SK-N-SH treated with all-trans-retinoic acid at 6 μM for 48 hours (cell line): ENCODE measurements around the gene GPBP1L1.

ENCODE experiments used
- ATAC-seq: fragments of 200-7000 bp; cut with Tn5 transposase; 3 replicates; pipeline ENCODE4 v1.9.1; 2020; ENCODE audit warnings: mild to moderate bottlenecking, moderate library complexity
- ARNTL ChIP-seq: fragments of 450-650 bp; formaldehyde crosslinking; IDR thresholded peaks from 2 replicates; pipeline ENCODE4 v1.5.0; 2020; ENCODE audit warnings: low read depth, mild to moderate bottlenecking, moderate library complexity, borderline replicate concordance
- BACH2 ChIP-seq: fragments of 250-450 bp; sonication (Bioruptor Pico); IDR thresholded peaks from 2 replicates; pipeline ENCODE4 v1.9.0; 2021; ENCODE audit warnings: mild to moderate bottlenecking, borderline replicate concordance
- CREB5 ChIP-seq: fragments of 250-450 bp; sonication (Bioruptor Pico); IDR thresholded peaks from 2 replicates; pipeline ENCODE4 v1.5.1; 2020; ENCODE audit warnings: low read depth, mild to moderate bottlenecking, moderate library complexity
- CSDC2 ChIP-seq: fragments of 250-450 bp; sonication (Bioruptor Pico); IDR thresholded peaks from 2 replicates; pipeline ENCODE4 v1.5.0; 2020; ENCODE audit warnings: mild to moderate bottlenecking, moderate library complexity
- CSRNP3 ChIP-seq: fragments of 250-450 bp; sonication (Bioruptor Pico); IDR thresholded peaks from 2 replicates; pipeline ENCODE4 v1.5.1; 2021; ENCODE audit warnings: mild to moderate bottlenecking, moderate library complexity
- ESRRG ChIP-seq: fragments of 250-450 bp; sonication (Bioruptor Pico); IDR thresholded peaks from 2 replicates; pipeline ENCODE4 v1.6.1; 2021; ENCODE audit warnings: mild to moderate bottlenecking
- GLIS3 ChIP-seq: fragments of 250-450 bp; sonication (Bioruptor Pico); IDR thresholded peaks from 2 replicates; pipeline ENCODE4 v1.5.0; 2020; ENCODE audit warnings: mild to moderate bottlenecking, moderate library complexity
- ISL1 ChIP-seq: fragments of 250-450 bp; sonication (Bioruptor Pico); IDR thresholded peaks from 2 replicates; pipeline ENCODE4 v2.1.2; 2022; ENCODE audit warnings: mild to moderate bottlenecking, moderate library complexity
- OSR1 ChIP-seq: fragments of 250-450 bp; sonication (Bioruptor Pico); IDR thresholded peaks from 2 replicates; pipeline ENCODE4 v1.8.0; 2022; ENCODE audit warnings: moderate library complexity, mild to moderate bottlenecking, inconsistent platforms
- PATZ1 ChIP-seq: fragments of 250-450 bp; sonication (Bioruptor Pico); IDR thresholded peaks from 2 replicates; pipeline ENCODE4 v1.8.0; 2020; ENCODE audit warnings: mild to moderate bottlenecking, moderate library complexity, borderline replicate concordance
- POU6F1 ChIP-seq: fragments of 250-450 bp; sonication (Bioruptor Pico); IDR thresholded peaks from 2 replicates; pipeline ENCODE4 v1.8.0; 2021; ENCODE audit warnings: low read depth, mild to moderate bottlenecking, moderate library complexity, borderline replicate concordance
- PPARA ChIP-seq: fragments of 250-450 bp; sonication (Bioruptor Pico); IDR thresholded peaks from 2 replicates; pipeline ENCODE4 v1.5.0; 2020; ENCODE audit warnings: mild to moderate bottlenecking, borderline replicate concordance
- RARB ChIP-seq: fragments of 250-450 bp; sonication (Bioruptor Pico); IDR thresholded peaks from 2 replicates; pipeline ENCODE4 v1.8.0; 2021; ENCODE audit warnings: mild to moderate bottlenecking, moderate library complexity
- SNAI2 ChIP-seq: fragments of 250-450 bp; sonication (Bioruptor Pico); IDR thresholded peaks from 2 replicates; pipeline ENCODE4 v1.5.0; 2020; ENCODE audit warnings: mild to moderate bottlenecking, moderate library complexity
- TOX ChIP-seq: fragments of 250-450 bp; sonication (Bioruptor Pico); IDR thresholded peaks from 2 replicates; pipeline ENCODE4 v1.8.0; 2021; ENCODE audit warnings: mild to moderate bottlenecking, moderate library complexity, borderline replicate concordance
- ZC3H10 ChIP-seq: fragments of 250-450 bp; sonication (Bioruptor Pico); IDR thresholded peaks from 2 replicates; pipeline ENCODE4 v1.5.1; 2021; ENCODE audit warnings: mild to moderate bottlenecking, moderate library complexity
- ZFP3 ChIP-seq: fragments of 250-450 bp; sonication (Bioruptor Pico); IDR thresholded peaks from 2 replicates; pipeline ENCODE4 v1.5.0; 2020; ENCODE audit warnings: mild to moderate bottlenecking, moderate library complexity
- ZFP30 ChIP-seq: fragments of 450-650 bp; formaldehyde crosslinking; IDR thresholded peaks from 2 replicates; pipeline ENCODE4 v1.5.0; 2022; ENCODE audit warnings: mild to moderate bottlenecking, moderate library complexity
- ZNF565 ChIP-seq: fragments of 450-650 bp; formaldehyde crosslinking; conservative IDR thresholded peaks from 2 replicates; pipeline ENCODE4 v1.5.0; 2020; ENCODE audit warnings: low read depth, mild to moderate bottlenecking, moderate library complexity
- ZNF70 ChIP-seq: fragments of 450-650 bp; formaldehyde crosslinking; IDR thresholded peaks from 2 replicates; pipeline ENCODE4 v1.5.0; 2020; ENCODE audit warnings: mild to moderate bottlenecking, moderate library complexity
- ZNF8 ChIP-seq: fragments of 450-650 bp; formaldehyde crosslinking; IDR thresholded peaks from 2 replicates; pipeline ENCODE4 v1.5.0; 2020; ENCODE audit warnings: mild to moderate bottlenecking, moderate library complexity

GPBP1L1 gene

GRCh38 chr1:45621895-45622523 is 64.3 kb downstream of the GPBP1L1 start:
- TF ChIP-seq CSRNP3: no peak
- no peak for TF ChIP-seq ZFP30
- TF ChIP-seq CREB5 (CRISPR knock-in tag): no peak
- no peak for TF ChIP-seq ARNTL (CRISPR knock-in tag)
- TF ChIP-seq BACH2 (CRISPR knock-in tag): no peak
- no peak for TF ChIP-seq ZFP3 (CRISPR knock-in tag)
- TF ChIP-seq ESRRG (CRISPR knock-in tag): no peak
- no peak for TF ChIP-seq GLIS3
- no peak for TF ChIP-seq PPARA (CRISPR knock-in tag)
- TF ChIP-seq ZNF8 (CRISPR knock-in tag): no peak
- no peak for TF ChIP-seq CSDC2 (CRISPR knock-in tag)
- TF ChIP-seq ZC3H10 (CRISPR knock-in tag): no peak
- TF ChIP-seq ZNF565: no peak
- TF ChIP-seq, all 23 proteins: peak for 0
- ATAC-seq: peak; percentile 2; the same call in 1 of the 3 replicates

- peak; percentile 14 for ATAC-seq
- no peak for TF ChIP-seq ZNF70 (CRISPR knock-in tag)
- TF ChIP-seq SNAI2: no peak
- TF ChIP-seq ZC3H10 (CRISPR knock-in tag): no peak
- TF ChIP-seq GLIS3: no peak
- no peak for TF ChIP-seq ZNF8 (CRISPR knock-in tag)
- no peak for TF ChIP-seq PPARA (CRISPR knock-in tag)
- no peak for TF ChIP-seq PATZ1
- no peak for TF ChIP-seq BACH2 (CRISPR knock-in tag)
- no peak for TF ChIP-seq CSDC2 (CRISPR knock-in tag)
- TF ChIP-seq CREB5 (CRISPR knock-in tag): no peak
- no peak for TF ChIP-seq TOX (CRISPR knock-in tag)
- TF ChIP-seq POU6F1 (CRISPR knock-in tag): no peak
- TF ChIP-seq RARB: no peak
- TF ChIP-seq ARNTL (CRISPR knock-in tag): no peak
These were observed 64.9 kb downstream of the GPBP1L1 start for GRCh38 chr1:45621501-45621836.

- ATAC-seq: peak; percentile 9
- TF ChIP-seq PPARA (CRISPR knock-in tag): no peak
- TF ChIP-seq ZNF565: no peak
- no peak for TF ChIP-seq ARNTL (CRISPR knock-in tag)
- TF ChIP-seq CREB5 (CRISPR knock-in tag): no peak
- no peak for TF ChIP-seq CSRNP3
- TF ChIP-seq ZFP3 (CRISPR knock-in tag): no peak
- TF ChIP-seq OSR1 (CRISPR knock-in tag): no peak
- TF ChIP-seq ZNF8 (CRISPR knock-in tag): no peak
- no peak for TF ChIP-seq RARB
- TF ChIP-seq ISL1 (CRISPR knock-in tag): no peak
- no peak for TF ChIP-seq CSDC2 (CRISPR knock-in tag)
- no peak for TF ChIP-seq GLIS3
- no peak for TF ChIP-seq ESRRG (CRISPR knock-in tag)
- TF ChIP-seq ZFP30: no peak
- no peak for TF ChIP-seq ZC3H10 (CRISPR knock-in tag)
- TF ChIP-seq ZNF70 (CRISPR knock-in tag): no peak
These were observed 65.5 kb downstream of the GPBP1L1 start for GRCh38 chr1:45620588-45621500.
